ENCODE measurements around the gene TGM6. TPM values are rescaled to one million over a fixed set of nuclear protein-coding genes. Genes with fewer than 3 reads are reported as not detected.

The TGM6 gene
- total RNA-seq, 1 experiment from 2014 or later = not detected

- Mint-ChIP-seq H3K9me3 (ENCODE audit: low read depth, unreplicated experiment) (no peaks in the 10 kb centered on the region), H3K27me3 (ENCODE audit: unreplicated experiment) (peaks cover 53% of the 10 kb centered on the region), H3K4me1 (ENCODE audit: low read depth, unreplicated experiment) (no peaks in the 10 kb centered on the region), H3K4me3 (ENCODE audit: low read depth, unreplicated experiment) (no peak overlapping the region), H3K27ac (ENCODE audit: unreplicated experiment) (no peak overlapping the region), H3K36me3 (ENCODE audit: insufficient read depth, unreplicated experiment) (no peaks in the 10 kb centered on the region)
- DNase-seq = no peak
- BruUV-seq (replicated peaks) = no TSS peak
- intact Hi-C loops (cut with micrococcal nuclease; ENCODE audit: unreplicated experiment) = no loop called here
- no peak for TF ChIP-seq CTCF (IDR thresholded peaks at IDR 0.05; ENCODE audit: unreplicated experiment)
- CTCF ChIA-PET = no interaction called here
Measured at GRCh38 chr20:2408111-2408510, 27.4 kb downstream of the TGM6 start.

- intact Hi-C loops (cut with micrococcal nuclease; ENCODE audit: unreplicated experiment) = no loop called here
- no peak overlapping the region for H3K4me3 Mint-ChIP-seq (ENCODE audit: low read depth, unreplicated experiment)
- BruUV-seq (replicated peaks) = no TSS peak
- peaks cover 67% of the 10 kb centered on the region for H3K27me3 Mint-ChIP-seq (ENCODE audit: unreplicated experiment)
- TF ChIP-seq CTCF (IDR thresholded peaks at IDR 0.05; ENCODE audit: unreplicated experiment) = no peak
- H3K9me3 Mint-ChIP-seq (ENCODE audit: low read depth, unreplicated experiment) = no peaks in the 10 kb centered on the region
- H3K4me1 Mint-ChIP-seq (ENCODE audit: low read depth, unreplicated experiment) = no peaks in the 10 kb centered on the region
- H3K27ac Mint-ChIP-seq (ENCODE audit: unreplicated experiment) = no peak overlapping the region
- CTCF ChIA-PET = no interaction called here
- no peaks in the 10 kb centered on the region for H3K36me3 Mint-ChIP-seq (ENCODE audit: insufficient read depth, unreplicated experiment)
- no peak for DNase-seq
Measured at GRCh38 chr20:2416541-2417212, 36.0 kb downstream of the TGM6 start.

GRCh38 chr20:2417213-2417541 lies 36.5 kb downstream of the TGM6 start:
- H3K9me3 Mint-ChIP-seq (ENCODE audit: low read depth, unreplicated experiment) = no peaks in the 10 kb centered on the region
- no peak for DNase-seq
- CTCF ChIA-PET = no interaction called here
- TF ChIP-seq CTCF (IDR thresholded peaks at IDR 0.05; ENCODE audit: unreplicated experiment) = no peak
- H3K36me3 Mint-ChIP-seq (ENCODE audit: insufficient read depth, unreplicated experiment) = no peaks in the 10 kb centered on the region
- H3K4me1 Mint-ChIP-seq (ENCODE audit: low read depth, unreplicated experiment) = no peaks in the 10 kb centered on the region
- intact Hi-C loops (cut with micrococcal nuclease; ENCODE audit: unreplicated experiment) = no loop called here
- no TSS peak for BruUV-seq (replicated peaks)
- H3K4me3 Mint-ChIP-seq (ENCODE audit: low read depth, unreplicated experiment) = no peak overlapping the region
- peaks cover 72% of the 10 kb centered on the region for H3K27me3 Mint-ChIP-seq (ENCODE audit: unreplicated experiment)
- no peak overlapping the region for H3K27ac Mint-ChIP-seq (ENCODE audit: unreplicated experiment)

- DNase-seq = no peak
- TF ChIP-seq CTCF (IDR thresholded peaks at IDR 0.05; ENCODE audit: unreplicated experiment) = no peak
- no peaks in the 10 kb centered on the region for H3K4me1 Mint-ChIP-seq (ENCODE audit: low read depth, unreplicated experiment)
- H3K9me3 Mint-ChIP-seq (ENCODE audit: low read depth, unreplicated experiment) = no peaks in the 10 kb centered on the region
- no peak overlapping the region for H3K27ac Mint-ChIP-seq (ENCODE audit: unreplicated experiment)
- CTCF ChIA-PET = no interaction called here
- intact Hi-C loops (cut with micrococcal nuclease; ENCODE audit: unreplicated experiment) = no loop called here
- H3K27me3 Mint-ChIP-seq (ENCODE audit: unreplicated experiment) = peaks cover 69% of the 10 kb centered on the region
- no peak overlapping the region for H3K4me3 Mint-ChIP-seq (ENCODE audit: low read depth, unreplicated experiment)
- no peaks in the 10 kb centered on the region for H3K36me3 Mint-ChIP-seq (ENCODE audit: insufficient read depth, unreplicated experiment)
- BruUV-seq (replicated peaks) = no TSS peak
Measured at GRCh38 chr20:2418388-2418787, 37.7 kb downstream of the TGM6 start.

All from Calu3 (cell line).